GM21360 (cell line): ENCODE measurements around the gene EMP2.

ENCODE experiments used
- ATAC-seq: cut with Tn5 transposase; IDR thresholded peaks from one replicate; pipeline ENCODE4 v1.9.1; 2021; ENCODE audit warnings: mild to moderate bottlenecking, moderate library complexity; ENCODE audit not compliant: unreplicated experiment

EMP2 gene

DNA sequence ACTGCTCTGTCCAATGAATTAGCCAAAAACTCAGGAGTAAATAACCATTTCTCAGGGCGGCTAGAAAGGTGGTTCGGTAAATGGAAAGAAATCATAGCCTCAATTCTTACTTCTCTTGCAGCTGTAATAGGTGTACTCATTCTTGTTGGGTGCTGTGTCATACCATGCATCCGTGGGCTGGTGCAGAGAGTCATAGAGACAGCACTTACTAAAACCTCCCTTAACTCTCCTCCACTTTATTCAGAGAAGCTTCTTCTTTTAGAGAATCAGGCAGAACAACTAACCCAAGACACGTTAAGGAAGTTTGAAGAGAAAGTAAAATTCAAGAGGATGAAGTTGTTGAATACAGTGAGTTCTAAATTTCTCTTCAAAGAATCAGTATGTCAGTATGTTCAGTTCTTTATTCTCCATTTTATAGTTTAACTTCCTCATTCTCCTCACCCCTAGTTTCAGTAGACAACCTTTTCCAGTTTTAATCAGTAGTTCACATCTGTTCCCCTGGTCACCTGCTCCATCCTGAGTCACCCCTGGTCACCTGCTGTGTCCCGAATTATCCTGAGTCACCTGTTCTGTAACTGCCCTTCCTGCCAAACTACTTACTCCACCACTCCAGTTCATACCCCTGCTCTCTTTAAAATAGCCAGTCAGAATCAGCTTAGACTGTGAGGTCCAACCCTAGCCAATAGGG lies 85.9 kb downstream of the EMP2 start:
- ATAC-seq: no peak

DNA sequence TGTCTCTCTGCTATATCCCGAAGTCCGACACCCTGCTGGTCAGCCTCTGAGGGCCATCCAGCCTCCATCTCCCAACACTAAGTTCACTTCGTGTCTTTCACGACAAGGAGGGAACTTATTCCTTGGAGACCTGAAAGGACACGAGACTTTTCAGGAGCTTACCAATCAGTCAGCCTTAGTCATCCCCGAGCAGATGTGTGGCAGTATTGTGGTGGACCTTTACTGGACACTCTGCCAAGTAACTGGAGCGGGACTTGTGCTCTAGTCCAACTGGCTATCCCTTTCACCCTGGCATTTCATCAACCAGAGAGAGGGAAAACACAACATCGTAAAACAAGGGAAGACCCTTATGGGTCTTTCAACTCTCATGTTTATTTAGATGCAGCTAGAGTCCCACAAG lies 87.1 kb downstream of the EMP2 start:
- no peak for ATAC-seq

DNA sequence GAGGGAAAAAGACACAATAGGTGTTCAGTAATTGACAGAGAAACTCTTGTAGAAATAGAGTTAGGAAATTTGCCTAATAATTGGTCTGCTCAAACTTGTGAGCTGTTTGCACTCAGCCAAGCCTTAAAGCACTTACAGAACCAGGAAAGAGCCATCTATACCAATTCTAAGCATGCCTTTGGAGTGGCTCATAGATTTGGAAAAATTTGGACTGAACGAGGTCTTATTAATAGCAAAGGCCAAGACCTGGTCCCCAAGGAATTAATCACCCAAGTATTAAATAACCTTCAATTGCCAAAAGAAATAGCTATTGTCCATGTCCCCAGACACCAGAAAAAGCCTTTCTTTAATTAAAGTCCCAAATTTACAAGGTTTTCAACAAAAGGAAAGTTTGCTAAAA lies 90.3 kb downstream of the EMP2 start:
- no peak for ATAC-seq

DNA sequence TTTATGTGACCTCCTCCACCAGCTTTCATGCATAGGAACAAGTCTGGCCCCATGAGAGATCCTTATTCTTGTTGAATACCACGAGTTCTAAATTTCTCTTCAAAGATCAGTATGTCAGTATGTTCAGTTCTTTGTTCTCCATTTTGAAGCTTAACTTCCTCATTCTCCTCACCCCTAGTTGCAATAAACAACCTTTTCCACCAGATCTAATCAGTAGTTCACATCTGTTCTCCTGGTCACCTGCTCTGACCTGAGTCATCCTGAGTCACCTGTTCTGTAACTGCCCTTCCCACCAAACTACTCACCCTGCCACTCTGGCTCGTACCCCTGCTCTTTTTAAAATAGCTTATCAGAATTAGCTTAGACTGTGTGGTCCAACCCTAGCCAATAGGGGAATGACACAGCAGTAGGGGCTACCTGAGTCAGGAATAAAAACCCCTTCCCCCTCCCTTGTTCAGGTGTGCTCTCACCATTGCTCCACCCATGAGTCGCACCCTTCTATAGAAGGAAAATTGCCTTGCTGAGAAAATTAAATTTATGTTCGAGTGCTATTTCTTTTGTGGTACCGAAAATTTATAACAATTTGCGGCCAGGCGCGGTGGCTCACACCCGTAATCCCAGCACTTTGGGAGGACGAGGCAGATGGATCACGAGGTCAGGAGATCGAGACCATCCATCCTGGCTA lies 94.6 kb downstream of the EMP2 start:
- no peak for ATAC-seq

DNA sequence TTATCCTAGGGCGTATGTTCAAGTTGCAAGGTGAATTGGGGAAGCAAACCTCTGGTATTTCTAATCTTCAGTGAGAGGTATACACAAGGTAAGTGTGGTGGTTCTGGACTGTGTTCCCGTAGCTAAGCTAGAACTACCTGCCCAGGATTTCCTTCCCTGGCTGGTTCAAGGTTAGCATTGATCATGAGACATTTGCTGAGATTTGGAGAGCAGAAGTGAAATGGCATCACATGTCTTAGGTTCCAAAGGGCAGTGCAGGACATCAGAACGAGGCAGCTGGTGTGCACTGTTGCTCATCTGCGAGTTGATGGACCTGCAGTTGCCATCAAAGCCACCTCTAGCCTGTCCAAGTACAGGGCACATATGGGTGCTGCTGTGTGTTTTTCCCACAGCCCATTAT lies 95.2 kb downstream of the EMP2 start:
- ATAC-seq: no peak

DNA sequence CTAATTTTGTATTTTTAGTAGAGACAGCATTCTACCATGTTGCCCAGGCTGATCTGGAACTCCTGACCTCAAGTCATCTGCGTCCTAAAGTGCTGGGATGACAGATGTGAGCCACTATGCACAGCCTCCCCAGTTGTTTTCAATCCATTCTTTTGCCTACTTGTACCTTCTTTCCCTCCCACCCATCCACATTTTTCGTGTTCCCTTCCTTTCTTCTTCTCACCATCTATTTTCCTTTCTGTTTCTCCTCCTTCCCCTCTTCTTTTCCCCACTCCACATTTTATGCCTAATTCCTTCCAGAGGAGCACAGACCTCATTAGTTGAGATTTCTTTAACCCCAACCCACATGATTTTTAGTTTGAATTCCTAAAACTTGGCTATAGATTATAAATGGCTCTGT lies 100.2 kb downstream of the EMP2 start:
- ATAC-seq: no peak
